Immature natural killer cell (primary cell): ENCODE data around the gene CCDC197. TPM values are rescaled to one million over a fixed set of nuclear protein-coding genes. Genes with fewer than 3 reads are reported as not detected.

Experiments used
- DNase-seq, 3 donors: peaks; one replicate each; pipeline ENCODE4 v3.0.0; 2022; ENCODE audit warnings: mixed read lengths in 1 of 3
- H3K27ac Mint-ChIP-seq, 6 donors: one replicate each; pipeline ENCODE4 v1.8.0; 2020; ENCODE audit warnings: mixed read lengths in 6 of 6, mild to moderate bottlenecking in 5 of 6, inconsistent platforms in 4 of 6, moderate library complexity in 3 of 6
- H3K27me3 Mint-ChIP-seq, 3 donors: one replicate each; pipeline ENCODE4 v1.8.0; 2020 to 2021; ENCODE audit warnings: low read depth in 3 of 3, mild to moderate bottlenecking in 3 of 3, mixed read lengths in 3 of 3, moderate library complexity in 3 of 3, inconsistent platforms in 1 of 3
- H3K36me3 Mint-ChIP-seq, 3 donors: one replicate each; pipeline ENCODE4 v1.8.0; 2020; ENCODE audit warnings: mixed read lengths in 3 of 3, inconsistent platforms in 2 of 3, mild to moderate bottlenecking in 2 of 3
- H3K4me1 Mint-ChIP-seq, 2 donors: one replicate each; pipeline ENCODE4 v1.8.0; 2020; ENCODE audit warnings: inconsistent platforms in 2 of 2, mild to moderate bottlenecking in 2 of 2, mixed read lengths in 2 of 2, moderate library complexity in 1 of 2
- H3K4me3 Mint-ChIP-seq, 5 donors: one replicate each; pipeline ENCODE4 v1.8.0; 2020; ENCODE audit warnings: mild to moderate bottlenecking in 5 of 5, mixed read lengths in 5 of 5, inconsistent platforms in 3 of 5, moderate library complexity in 3 of 5
- H3K9me3 Mint-ChIP-seq, 6 donors: one replicate each; pipeline ENCODE4 v1.8.0; 2020; ENCODE audit warnings: mild to moderate bottlenecking in 6 of 6, mixed read lengths in 6 of 6, inconsistent platforms in 4 of 6, moderate library complexity in 3 of 6
- polyA plus RNA-seq, 3 donors: library from polyadenylated mRNA; unstranded; fragments of 300-500 nt; fragmentation: Illumina TruSeq; gene quantifications; one replicate each; pipeline ENCODE4 v1.2.3, GENCODE V29; 2021

Gene CCDC197
- polyA plus RNA-seq, 3 donors from 2014 or later, result not detected

DNA sequence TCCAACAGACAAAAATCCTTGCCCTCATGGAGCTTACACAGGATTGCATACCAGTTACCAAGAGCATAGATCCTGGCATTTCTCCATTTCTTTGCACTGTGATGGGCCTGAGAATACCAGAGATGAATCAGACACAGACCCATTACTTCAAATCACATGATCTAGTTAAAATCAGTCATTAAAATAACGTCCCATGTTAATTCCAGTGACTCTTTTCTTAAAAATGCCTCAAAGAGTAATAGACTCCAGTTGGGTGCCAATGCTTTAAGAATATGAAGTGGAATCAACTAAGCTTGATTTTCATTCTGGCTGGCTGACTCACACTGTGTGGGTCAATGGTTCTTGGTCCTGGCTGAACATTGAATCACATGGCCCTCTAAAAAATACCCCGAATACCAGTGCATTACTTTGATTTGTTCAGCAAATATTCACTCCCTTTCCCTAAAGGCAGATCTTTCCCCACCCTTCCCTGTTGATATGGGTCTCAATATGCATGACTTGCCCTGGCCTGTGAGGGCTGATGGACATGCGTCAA, 31.7 kb upstream of the CCDC197 start:
- H3K4me3 Mint-ChIP-seq, result peak overlapping the region in 1 of 5 donors; percentile 11

GRCh38 chr14:93965946-93966474, 31.1 kb upstream of the CCDC197 start:
- Mint-ChIP-seq H3K27me3 (peaks cover 6 to 15% (median 7%) of the 10 kb centered on the region in 3 donors), H3K4me3 (peak overlapping the region in 1 of 5 donors; percentile 13), H3K9me3 (no peaks in the 10 kb centered on the region), H3K27ac (peak overlapping the region in 4 of 6 donors; percentile 37 to 89 (median 80)), H3K36me3 (peaks cover 0 to 3% (median 0%) of the 10 kb centered on the region in 3 donors), H3K4me1 (peaks cover 62 to 70% of the 10 kb centered on the region in 2 donors)
- no peak for DNase-seq

More for the DNA sequence above, 31.7 kb upstream of the CCDC197 start:
- no peaks in the 10 kb centered on the region for H3K9me3 Mint-ChIP-seq
- H3K27ac Mint-ChIP-seq, result peak overlapping the region; percentile 37 to 98 (median 88)
- H3K36me3 Mint-ChIP-seq, result peaks cover 0 to 3% (median 0%) of the 10 kb centered on the region in 3 donors
- no peak for DNase-seq
- peaks cover 3 to 15% (median 7%) of the 10 kb centered on the region in 3 donors for H3K27me3 Mint-ChIP-seq
- peaks cover 61 to 70% of the 10 kb centered on the region in 2 donors for H3K4me1 Mint-ChIP-seq

DNA sequence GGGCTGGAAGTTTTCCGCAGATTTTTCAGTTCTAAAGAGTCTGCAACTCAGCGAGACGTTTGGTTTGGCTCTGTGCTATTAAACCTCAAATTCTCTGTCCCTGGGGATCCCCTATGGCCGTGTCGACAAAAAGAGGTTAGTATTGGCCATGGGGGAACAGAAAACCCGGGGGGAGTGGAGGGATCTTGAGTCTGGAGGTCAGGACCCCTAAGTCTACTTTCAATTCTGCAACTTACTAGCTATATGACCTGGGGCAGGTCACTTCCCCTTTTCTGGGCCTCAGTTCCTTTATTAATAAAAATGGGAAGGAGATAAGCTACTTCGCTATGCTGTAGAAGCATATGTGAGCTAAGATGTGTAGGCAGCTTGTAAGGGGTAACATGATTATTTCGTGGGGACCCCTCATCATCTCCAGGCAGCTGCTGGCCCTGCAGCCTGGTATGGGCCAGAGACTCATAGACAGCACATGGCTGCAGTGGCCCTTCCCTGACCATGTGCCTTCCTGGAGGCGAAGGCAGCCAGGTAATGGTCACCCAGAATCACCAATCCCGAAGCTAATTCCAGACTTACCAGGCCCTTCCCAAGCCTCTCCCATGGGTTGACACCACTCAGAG, 29.4 kb upstream of the CCDC197 start:
- DNase-seq, result no peak

DNA sequence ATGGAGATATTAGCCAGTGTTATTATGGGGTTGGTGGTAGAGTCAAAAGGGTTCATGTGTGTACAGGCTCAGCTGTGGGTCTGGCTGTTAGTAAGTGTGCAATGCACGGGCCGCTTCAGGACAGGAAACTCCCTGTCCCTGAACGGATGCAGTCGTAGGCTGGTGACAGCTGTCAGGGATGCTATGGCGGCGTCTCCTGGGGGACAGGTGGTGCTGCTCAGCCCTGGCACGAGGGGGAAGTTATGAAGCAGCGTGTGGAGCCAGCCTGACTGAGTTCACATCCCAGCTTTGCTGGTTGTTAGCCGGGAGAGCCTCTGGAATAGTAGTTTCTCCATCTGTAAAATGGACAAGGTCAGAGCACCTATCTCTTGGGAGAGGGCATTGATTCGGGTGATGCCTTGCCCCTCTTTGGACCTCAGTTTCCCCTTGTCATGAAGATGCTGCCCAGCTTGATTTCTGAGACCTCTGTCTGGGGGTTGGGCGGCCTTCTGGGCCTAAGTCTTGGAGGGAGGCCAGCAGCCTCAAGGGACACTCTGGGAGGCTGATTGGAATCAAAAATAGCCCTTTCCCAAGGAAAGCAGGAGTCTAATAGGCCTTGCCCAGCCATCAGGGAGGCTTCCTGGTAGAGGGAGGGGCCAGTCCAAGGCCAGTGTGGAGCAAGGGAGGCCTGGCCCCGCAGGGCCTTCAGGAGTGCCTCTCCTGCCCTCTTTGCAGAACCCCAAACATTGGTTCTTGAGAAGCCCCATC, 27.8 kb upstream of the CCDC197 start:
- no peak for DNase-seq
- H3K27ac Mint-ChIP-seq, result peak overlapping the region in 3 of 6 donors; percentile 36 to 80 (median 51)
- peaks cover 0 to 3% (median 0%) of the 10 kb centered on the region in 3 donors for H3K36me3 Mint-ChIP-seq
- H3K27me3 Mint-ChIP-seq, result peaks cover 0 to 5% (median 3%) of the 10 kb centered on the region in 3 donors
- peaks cover 39 to 44% of the 10 kb centered on the region in 2 donors for H3K4me1 Mint-ChIP-seq
- no peaks in the 10 kb centered on the region for H3K9me3 Mint-ChIP-seq
- H3K4me3 Mint-ChIP-seq, result peak overlapping the region in 2 of 5 donors; percentile 17 to 21

More for the DNA sequence above, 29.4 kb upstream of the CCDC197 start:
- no peaks in the 10 kb centered on the region for H3K9me3 Mint-ChIP-seq
- H3K4me3 Mint-ChIP-seq, result no peak overlapping the region
- H3K27me3 Mint-ChIP-seq, result peaks cover 4 to 6% (median 6%) of the 10 kb centered on the region in 3 donors
- peaks cover 0 to 3% (median 0%) of the 10 kb centered on the region in 3 donors for H3K36me3 Mint-ChIP-seq
- H3K27ac Mint-ChIP-seq, result no peak overlapping the region
- H3K4me1 Mint-ChIP-seq, result peaks cover 54 to 60% of the 10 kb centered on the region in 2 donors

DNA sequence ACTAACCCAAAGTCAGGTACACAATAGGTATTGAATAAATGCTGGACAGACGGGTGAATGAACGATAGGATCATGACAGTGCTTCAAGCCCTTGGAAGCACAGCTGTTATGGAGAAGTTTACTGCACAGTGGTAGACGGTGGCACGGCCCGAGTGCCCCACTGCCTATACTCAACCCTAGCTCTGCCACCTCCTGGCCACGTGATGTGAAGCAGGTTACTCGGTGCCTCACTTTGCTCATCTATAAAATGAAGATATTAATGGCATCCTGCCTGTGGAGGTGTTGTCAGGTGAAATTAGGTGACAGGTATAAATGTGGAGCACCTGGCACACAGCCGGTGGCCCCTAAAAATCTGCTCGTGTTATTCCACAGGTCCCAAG, 26.5 kb upstream of the CCDC197 start:
- H3K36me3 Mint-ChIP-seq, result no peaks in the 10 kb centered on the region
- H3K4me3 Mint-ChIP-seq, result peak overlapping the region; percentile 87 to 94 (median 92)
- H3K9me3 Mint-ChIP-seq, result no peaks in the 10 kb centered on the region
- H3K27ac Mint-ChIP-seq, result peak overlapping the region; percentile 36 to 94 (median 90)
- peak; percentile 58 to 73 (median 67) for DNase-seq
- peaks cover 28 to 31% of the 10 kb centered on the region in 2 donors for H3K4me1 Mint-ChIP-seq
- H3K27me3 Mint-ChIP-seq, result peaks cover 2 to 3% (median 3%) of the 10 kb centered on the region in 3 donors

GRCh38 chr14:93970965-93971634, 26.0 kb upstream of the CCDC197 start:
- no peaks in the 10 kb centered on the region for H3K9me3 Mint-ChIP-seq
- H3K36me3 Mint-ChIP-seq, result peaks cover 0 to 3% (median 0%) of the 10 kb centered on the region in 3 donors
- peak overlapping the region; percentile 36 to 94 (median 90) for H3K27ac Mint-ChIP-seq
- H3K27me3 Mint-ChIP-seq, result peaks cover 2 to 5% (median 3%) of the 10 kb centered on the region in 3 donors
- peak overlapping the region; percentile 87 to 94 (median 92) for H3K4me3 Mint-ChIP-seq
- H3K4me1 Mint-ChIP-seq, result peaks cover 26 to 32% of the 10 kb centered on the region in 2 donors
- peak; percentile 54 to 60 (median 58) for DNase-seq

DNA sequence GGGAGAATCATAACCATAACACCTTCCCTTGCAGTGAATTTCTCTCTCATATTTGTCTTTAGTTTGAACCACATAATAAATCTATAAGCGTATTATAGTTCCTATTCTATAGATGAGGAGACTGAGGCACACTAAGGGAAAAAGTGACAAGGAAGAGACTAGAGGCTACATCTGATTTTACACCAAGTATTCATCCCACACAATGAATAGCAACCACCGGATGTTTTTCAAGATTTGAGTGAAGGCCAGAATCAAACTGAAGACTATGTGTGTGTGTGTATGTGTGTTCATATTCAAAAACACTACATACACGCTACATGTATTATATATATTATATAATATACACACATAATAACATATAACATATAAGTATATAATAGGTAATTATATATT, 25.5 kb upstream of the CCDC197 start:
- DNase-seq, result no peak
- Mint-ChIP-seq H3K4me3 (peak overlapping the region; percentile 87 to 94 (median 92)), H3K27ac (peak overlapping the region in 4 of 6 donors; percentile 34 to 94 (median 92)), H3K9me3 (peaks cover 0 to under 1% (median 0%) of the 10 kb centered on the region in 6 donors), H3K36me3 (peaks cover 0 to 3% (median 0%) of the 10 kb centered on the region in 3 donors), H3K27me3 (peaks cover 2 to 7% (median 3%) of the 10 kb centered on the region in 3 donors), H3K4me1 (peaks cover 27 to 32% of the 10 kb centered on the region in 2 donors)

DNA sequence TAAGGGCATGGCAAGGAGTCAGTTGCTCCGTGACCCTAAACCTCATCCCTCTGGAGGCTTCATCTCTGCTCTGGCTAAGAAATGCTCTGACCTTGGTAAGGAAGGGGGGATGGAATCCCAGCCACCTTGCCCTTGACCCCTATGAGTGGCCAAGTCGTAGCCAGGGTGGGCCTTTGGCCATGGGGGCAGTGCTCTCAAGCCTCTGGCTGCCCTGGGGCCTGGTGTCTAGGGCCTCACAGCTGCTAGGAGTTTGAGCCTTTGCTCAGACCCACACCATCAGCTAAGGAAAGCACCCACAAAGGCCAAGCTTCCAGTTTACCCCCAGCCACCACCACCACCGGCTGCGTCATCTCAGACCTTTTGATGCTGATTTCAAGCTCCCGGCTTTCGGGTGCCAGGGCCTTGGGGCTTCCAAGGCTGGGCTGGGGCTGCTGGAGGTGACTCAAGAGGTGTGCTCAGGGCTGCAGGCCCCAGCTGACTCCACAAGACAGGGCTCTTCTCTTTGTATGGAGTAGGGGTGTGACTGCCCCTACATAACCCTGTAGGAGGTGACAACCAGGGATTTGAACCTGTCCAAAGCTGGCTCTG, 24.4 kb upstream of the CCDC197 start:
- Mint-ChIP-seq H3K9me3 (peaks cover 0 to 4% (median 2%) of the 10 kb centered on the region in 6 donors), H3K4me1 (peaks cover 29 to 37% of the 10 kb centered on the region in 2 donors), H3K36me3 (peaks cover 0 to 3% (median 0%) of the 10 kb centered on the region in 3 donors), H3K27me3 (peaks cover 2 to 7% (median 6%) of the 10 kb centered on the region in 3 donors), H3K4me3 (no peak overlapping the region), H3K27ac (no peak overlapping the region)
- no peak for DNase-seq

DNA sequence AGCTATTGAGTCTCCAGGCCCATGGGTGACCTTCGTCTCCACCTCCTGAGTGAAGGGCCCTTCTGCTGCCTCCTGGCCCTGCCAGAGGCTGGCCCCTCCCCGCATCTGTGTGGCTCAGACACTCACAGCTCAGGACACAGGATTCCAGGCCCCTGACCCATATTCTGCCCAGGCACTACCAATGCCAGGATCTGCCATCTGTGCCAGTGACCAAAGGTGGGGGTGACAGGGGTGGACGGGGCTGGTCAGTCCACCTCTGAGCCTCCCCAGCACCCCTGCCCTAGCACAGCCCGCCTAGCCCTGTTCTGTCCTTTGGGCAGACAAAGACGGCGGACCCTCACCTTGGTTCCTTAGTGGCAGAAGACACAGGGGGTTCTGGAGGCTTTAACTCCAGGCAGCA, 23.5 kb upstream of the CCDC197 start:
- H3K27ac Mint-ChIP-seq, result no peak overlapping the region
- peaks cover 38 to 46% of the 10 kb centered on the region in 2 donors for H3K4me1 Mint-ChIP-seq
- H3K36me3 Mint-ChIP-seq, result peaks cover 0 to 3% (median 0%) of the 10 kb centered on the region in 3 donors
- peaks cover 8 to 11% (median 10%) of the 10 kb centered on the region in 3 donors for H3K27me3 Mint-ChIP-seq
- H3K4me3 Mint-ChIP-seq, result no peak overlapping the region
- peaks cover 0 to 11% (median 2%) of the 10 kb centered on the region in 6 donors for H3K9me3 Mint-ChIP-seq
- no peak for DNase-seq

- H3K27ac Mint-ChIP-seq, result no peak overlapping the region
- H3K36me3 Mint-ChIP-seq, result peaks cover 0 to 3% (median 0%) of the 10 kb centered on the region in 3 donors
- peaks cover 44 to 53% of the 10 kb centered on the region in 2 donors for H3K4me1 Mint-ChIP-seq
- peaks cover 8 to 11% (median 10%) of the 10 kb centered on the region in 3 donors for H3K27me3 Mint-ChIP-seq
- DNase-seq, result no peak
- H3K9me3 Mint-ChIP-seq, result peaks cover 0 to 11% (median 2%) of the 10 kb centered on the region in 6 donors
- no peak overlapping the region for H3K4me3 Mint-ChIP-seq
Observed at GRCh38 chr14:93974299-93974698, 22.8 kb upstream of the CCDC197 start.

DNA sequence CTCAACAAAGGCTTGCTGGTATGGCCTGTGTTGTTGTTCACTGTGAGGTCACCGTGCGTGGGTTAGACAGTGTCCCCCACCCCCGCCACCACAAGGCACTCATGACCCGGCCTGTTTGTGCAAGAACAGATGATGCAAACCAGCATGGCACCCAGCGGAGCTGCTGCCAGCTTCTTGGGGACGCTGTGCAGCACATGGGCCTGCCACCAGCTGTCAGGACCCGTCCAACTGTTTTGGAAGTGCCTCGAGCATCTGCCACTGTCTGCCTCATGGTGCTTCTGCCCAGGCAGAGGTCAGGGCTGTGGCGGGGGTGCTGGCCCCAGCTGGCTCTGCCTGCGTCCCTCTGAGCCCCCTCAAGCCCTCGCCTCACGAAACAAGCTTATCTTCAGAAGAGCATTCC, 22.3 kb upstream of the CCDC197 start:
- peaks cover 44 to 55% of the 10 kb centered on the region in 2 donors for H3K4me1 Mint-ChIP-seq
- H3K27ac Mint-ChIP-seq, result no peak overlapping the region
- H3K9me3 Mint-ChIP-seq, result peaks cover 0 to 11% (median 2%) of the 10 kb centered on the region in 6 donors
- H3K36me3 Mint-ChIP-seq, result peaks cover 0 to 3% (median 0%) of the 10 kb centered on the region in 3 donors
- H3K27me3 Mint-ChIP-seq, result peaks cover 8 to 11% (median 10%) of the 10 kb centered on the region in 3 donors
- DNase-seq, result no peak
- H3K4me3 Mint-ChIP-seq, result no peak overlapping the region

- DNase-seq, result no peak
- Mint-ChIP-seq H3K4me3 (peak overlapping the region in 2 of 5 donors; percentile 4 to 67), H3K27me3 (peaks cover 7 to 11% (median 8%) of the 10 kb centered on the region in 3 donors), H3K4me1 (peaks cover 37 to 46% of the 10 kb centered on the region in 2 donors), H3K27ac (peak overlapping the region in 2 of 6 donors; percentile 11 to 23), H3K36me3 (peaks cover 0 to 3% (median 0%) of the 10 kb centered on the region in 3 donors), H3K9me3 (peaks cover 0 to 11% (median 2%) of the 10 kb centered on the region in 6 donors)
Observed at GRCh38 chr14:93975791-93976476, 21.2 kb upstream of the CCDC197 start.
